ENCODE measurements around the gene COPS2.
"Not testable (repeated sequence)": the region's sequence is repeated elsewhere in the genome, so short reads cannot be mapped to it uniquely, and the experiment has no call there.

The COPS2 gene
- total RNA-seq, result 162 to 198 reads per million in 2 donors

DNA sequence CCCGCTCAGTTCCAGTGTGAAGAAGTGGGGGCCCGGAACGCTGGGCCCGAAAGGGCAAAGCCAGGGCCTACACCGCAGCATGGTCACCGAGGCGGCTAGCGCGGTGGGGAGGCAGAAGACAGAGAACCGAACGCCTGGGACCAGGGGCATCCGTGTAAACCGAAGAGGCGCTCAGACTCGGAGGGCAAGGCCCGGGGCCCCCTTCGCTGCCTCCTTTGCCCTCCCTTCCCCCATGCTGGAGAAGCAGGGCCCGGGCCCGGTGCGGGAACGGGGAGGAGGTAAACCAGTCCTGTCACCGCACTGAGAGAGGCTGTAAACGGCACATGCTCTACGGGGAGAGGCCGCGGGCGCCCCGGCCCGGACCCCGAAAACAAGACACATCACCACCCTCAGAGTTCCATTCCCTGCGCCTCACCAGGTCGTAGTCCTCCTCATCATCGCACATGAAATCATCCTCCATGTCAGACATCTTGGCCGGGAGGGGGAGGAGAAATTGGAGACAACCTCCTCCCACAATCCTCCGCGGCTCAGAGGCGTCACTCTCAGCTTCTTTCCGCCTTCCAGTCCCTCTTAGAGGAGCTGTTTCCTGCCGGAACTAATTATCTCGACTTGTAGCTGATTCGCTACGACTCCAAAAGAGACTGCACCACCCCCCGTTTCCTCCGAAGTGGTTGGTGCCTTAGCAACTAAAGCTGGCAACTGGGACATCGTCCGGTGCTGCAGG is at the start of gene COPS2:
Gene COPS2, minus strand, starts transcription at position 490 of the 724 bp plus-strand sequence. Its CDS starts 21 bp downstream, at position 469.
- DNase-seq, result peak; percentile 66 to 98 (median 89)

DNA sequence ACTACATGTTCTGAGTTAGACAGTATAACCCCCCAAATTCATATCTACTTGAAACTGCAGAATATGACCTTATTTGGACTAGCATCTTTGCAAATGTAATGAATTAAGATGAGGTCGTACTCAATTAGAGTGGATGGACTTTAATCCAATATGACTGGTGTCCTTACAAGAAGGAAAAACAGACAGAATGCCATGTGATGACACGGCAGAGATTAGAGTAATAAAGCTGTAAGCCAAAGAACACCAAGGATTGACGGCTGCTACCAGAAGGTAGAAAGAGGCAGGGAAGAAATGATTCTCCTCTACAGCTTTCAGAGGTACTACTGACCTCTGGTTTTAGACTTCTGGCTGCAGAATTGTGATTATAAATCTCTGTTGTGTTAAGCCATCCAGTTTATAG is 44.9 kb upstream of the COPS2 start:
- no peak for DNase-seq

DNA sequence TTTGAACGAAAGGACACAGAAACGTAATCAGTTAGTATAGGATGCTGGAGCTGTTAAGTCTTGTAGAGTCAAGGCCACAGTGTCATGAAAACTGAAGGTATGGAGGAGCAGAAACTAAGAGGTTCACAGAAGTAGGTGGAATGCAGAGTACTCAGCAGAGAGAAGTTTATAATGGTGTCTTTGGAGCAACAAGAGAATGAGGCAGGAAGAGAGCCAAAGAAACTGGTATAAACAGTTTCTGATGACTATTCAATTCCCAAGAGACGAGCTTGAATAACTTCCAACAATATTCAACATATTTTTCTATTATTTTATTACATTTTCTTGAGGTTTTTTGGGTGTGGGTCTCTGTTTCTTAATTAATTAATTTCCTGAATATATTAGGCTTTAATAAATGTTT is 44.3 kb upstream of the COPS2 start:
- no peak for DNase-seq

DNA sequence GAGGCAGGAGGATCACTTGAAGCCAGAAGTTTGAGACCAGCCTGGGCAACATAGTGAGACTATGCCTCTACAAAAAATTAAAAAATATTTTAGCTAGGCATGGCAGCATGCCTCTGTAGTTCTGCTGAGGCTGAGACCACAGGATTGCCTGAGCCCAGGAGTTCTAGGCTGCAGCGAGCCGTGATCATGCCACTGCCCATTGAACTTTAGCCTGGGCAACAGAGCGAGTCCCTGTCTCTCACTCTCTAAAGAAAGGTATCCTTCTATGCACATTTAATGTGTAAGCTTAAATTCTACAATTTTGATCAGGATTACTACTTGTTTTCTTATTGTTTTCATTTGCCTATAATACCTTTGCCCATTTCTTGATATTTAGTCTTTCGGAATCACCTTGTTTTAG is 41.5 kb upstream of the COPS2 start:
- DNase-seq, result no peak

DNA sequence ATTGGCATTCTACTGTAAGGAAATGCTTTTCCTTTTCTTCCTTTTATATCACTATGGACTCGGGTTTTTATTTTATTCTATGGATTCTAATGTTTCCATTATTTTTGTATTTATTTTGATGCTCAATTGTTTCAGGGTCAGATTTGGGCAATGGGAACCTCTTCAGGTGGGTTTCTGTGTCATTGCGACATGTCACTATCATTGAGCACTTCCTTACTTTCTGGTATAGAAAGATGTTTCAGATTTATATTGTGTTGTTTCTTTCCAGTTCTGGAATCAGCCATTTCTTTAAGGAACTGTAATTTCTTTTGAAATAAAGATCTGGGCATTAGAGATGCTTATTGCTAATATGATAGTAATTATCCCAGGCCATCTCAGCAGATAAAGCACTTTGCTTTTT is 36.5 kb upstream of the COPS2 start:
- DNase-seq, result no peak

DNA sequence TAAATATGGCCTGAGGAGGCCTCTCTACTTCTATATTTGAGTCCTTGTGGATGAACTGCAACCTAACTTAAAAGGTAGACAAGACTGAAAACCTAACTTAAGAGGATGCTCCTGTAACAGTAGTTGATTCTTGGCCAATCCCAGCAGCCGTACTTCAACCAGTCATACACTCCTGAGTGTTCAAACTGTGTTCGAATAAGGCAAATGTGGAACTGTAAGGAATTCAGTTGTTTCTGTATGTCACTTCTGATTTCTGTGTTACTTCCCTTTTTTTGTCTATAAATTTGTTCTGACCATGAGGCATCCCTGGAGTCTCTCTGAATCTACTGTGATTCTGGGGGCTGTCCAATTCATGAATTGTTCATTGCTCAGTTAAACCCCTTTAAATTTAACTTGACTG is 35.2 kb upstream of the COPS2 start:
- no peak for DNase-seq

DNA sequence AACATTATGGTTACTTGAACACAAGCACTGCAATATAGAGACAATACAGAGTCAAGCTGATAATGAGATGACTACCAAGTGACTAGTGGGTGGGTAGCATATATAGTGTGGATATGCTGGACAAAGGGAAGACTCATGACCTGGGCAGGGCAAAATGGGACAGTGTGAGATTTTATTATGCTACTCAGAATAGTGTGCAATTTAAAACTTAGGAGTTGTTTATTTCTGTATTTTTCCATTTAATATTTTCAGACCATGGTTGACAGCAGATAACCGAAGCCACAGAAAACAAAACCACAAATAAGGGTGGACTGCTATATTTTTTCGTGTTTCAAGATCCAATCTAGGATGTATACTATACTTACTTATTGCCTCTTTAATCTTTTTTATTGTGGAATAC is 34.2 kb upstream of the COPS2 start:
- no peak for DNase-seq

DNA sequence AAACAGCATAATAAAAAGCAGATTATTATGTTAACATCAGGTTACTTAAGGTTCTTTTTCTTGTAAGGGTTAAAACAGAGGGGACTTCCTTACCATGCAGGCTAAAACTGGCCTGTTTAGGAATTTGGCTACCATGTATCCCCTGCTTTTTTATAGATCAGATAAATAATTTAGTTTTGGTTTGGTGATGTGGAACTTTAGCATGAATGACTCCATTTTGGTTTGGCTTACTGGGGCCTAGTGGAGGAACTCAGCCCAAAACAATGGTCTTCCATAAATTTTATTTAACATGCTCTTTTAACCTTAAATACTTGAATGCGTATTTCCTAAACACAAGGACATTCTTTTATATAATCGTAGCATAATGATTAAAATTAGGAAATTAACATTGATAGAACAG is 33.5 kb upstream of the COPS2 start:
- no peak for DNase-seq

DNA sequence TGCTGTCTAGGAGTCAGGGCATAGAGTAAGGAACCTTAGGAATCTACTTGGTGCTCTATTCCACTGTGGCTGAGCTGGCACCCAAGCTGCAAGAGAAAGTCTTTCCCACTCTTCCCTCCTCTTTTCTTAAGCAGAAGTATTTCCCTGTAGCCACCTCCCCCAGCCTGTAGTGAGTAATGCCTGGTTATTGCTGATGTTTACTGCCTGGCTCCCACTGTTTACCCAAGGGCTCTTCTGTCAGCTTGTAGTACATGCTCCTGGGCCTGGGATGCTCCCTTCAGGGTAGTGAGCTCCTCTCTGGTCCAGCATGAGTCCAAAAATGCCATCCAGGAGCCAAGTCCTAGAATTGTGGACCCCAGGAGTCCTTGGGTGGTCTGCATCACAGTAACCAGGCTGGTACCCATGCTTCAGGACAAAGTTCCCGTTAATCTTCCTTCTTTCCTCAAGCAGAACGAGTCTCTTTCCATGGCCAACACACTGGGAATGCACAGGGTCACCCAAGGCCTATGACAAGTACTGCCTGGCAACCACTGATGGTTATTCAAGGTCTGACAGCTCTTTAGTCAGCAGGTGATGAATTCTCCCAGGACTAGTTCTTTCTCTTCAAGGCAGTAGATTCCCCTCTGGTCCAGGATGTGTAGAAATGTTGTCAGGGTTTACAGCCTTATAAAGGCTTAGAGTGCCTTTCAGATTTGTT is 32.3 kb upstream of the COPS2 start:
- no peak for DNase-seq

DNA sequence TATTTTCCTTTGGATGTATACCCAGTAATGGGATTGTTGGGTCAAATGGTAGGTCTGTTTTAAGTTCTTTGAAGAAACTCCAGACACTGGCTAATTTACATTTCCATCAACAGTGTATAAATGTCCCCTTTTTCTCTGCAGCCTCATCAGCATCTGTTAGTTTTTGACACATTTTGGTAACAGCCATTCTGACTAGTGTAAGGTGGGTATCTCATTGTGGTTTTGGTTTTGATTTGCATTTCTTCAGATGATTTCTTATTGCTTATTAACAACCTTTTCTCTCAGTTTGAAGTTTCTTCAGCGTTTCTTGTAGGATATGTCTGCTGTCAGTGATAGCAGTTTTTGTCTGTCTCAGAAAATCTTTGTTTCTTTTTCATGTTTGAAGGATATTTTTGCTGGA is 30.1 kb upstream of the COPS2 start:
- peak in 1 of 5 experiments; percentile 57 for DNase-seq

DNA sequence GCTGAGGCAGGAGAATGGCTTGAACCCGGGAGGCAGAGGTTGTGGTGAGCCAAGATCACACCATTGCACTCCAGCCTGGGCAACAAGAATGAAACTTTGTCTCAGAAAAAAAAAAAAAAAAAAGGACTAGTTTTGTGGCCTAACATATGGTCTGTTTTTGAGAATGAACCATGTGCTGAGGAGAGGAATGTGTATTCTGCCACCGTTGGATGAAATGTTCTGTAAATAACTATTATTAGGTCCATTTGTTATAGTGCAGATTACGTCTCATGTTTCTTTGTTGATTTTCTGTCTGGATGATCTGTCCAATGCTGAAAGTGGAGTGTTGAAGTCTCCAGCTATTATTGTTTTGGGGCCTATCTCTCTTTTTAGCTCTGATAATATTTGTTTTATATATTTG is 28.3 kb upstream of the COPS2 start:
- not testable (repeated sequence) for DNase-seq

DNA sequence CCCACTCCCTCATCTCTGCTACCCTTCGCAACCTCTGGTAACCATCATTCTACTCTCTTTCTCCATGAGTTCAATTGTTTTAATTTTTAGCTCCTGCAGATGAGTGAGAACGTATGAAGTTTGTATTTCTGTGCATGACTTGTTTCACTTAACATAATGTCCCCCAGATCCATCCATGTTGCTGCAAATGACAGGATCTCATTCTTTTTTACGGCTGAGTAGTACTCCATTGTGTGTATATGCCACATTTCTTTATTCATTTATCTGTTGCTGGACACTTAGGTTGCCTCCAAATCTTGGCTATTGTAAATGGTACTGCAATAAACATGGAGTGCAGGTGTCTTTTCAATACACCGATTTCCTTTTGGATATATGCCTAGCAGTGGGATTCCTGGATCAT is 26.7 kb upstream of the COPS2 start:
- no peak for DNase-seq

DNA sequence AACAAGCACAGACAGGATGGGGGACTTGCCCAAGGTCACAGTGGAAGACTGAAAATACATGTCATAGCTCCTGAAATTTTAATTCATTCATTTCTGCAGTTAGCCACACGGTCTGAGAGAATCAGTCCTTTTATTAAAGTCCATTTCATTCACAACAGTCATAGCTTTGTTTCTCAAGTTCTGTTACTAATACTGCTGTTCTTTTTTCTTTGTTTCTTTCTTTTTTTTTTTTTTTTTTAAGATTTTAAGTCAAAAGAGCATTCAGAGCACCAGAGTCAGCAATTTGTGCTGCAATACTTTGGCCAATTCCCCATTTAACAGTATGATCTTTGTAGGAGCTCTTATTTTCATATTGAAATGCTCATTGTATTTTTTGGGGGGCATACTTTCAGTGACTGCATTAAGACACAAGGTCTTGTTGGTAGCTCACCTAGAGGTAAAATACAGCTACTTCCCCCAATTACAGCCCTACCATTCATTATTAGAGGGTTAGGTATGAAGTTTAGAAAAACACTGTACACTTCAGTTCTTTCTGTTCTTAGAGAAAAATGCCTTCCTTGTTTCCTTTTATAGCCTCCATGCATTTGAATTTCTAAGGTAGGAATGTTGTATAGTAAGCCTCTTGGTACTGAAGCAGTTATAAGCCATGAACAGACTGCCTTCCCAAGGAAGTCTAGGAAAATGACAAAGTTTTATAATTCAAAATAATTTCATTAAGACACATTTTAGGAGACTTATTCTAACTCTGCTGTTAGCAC is 24.2 kb upstream of the COPS2 start:
- DNase-seq, result no peak

DNA sequence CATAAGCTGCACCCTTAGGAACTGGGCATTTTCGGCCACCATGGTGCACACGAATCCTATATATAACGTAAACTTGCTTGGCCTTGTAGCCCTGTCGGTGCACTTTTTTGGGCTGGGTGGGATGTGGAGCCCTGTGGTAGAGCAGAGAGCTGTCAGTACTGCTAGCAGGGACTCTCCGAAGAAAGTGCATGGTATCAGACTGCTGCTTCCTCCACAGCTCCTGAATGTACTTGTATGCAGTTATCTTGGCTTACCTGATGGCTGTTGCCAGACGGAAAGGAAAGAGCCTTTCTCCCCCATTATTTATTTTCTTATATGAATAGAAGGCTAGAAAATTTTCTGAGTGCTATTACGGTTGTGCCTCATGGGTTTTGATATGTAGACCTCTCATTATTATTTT is 23.1 kb upstream of the COPS2 start:
- DNase-seq, result no peak

DNA sequence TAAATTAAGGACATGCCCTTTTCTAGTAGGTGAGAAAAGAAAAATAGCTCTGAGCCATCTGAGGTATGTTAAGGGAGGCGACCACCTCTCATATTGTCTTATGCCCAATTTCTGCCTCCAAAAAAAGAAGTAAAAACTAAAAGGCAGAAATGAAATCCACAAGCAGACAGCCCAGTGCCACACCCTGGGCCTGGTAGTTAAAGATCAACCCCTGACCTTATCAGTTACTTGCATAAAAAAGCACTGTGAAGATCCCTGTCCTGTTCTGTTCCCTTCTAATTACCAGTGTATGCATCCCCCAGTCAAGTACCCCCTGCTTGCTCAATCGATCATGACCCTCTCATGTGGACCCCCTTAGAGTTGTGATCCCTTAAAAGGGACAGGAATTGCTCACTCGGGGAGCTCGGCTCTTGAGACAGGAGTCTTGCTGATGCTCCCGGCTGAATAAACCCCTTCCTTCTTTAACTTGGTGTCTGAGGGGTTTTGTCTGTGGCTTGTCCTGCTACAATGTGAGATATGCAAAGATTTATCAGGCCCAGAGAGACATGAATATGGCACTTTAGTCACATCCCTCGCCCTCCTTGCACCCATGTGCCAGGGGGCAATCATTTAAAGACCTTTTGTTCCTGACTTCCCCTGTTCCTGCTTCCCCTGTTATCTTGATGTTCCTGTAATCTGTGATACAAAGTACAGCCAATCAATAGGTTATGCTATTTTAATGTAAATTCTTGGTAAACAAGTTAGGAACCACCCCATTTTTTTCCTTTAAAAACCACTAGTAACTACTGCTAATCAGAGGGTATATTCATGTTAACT is 20.4 kb upstream of the COPS2 start:
- not testable (repeated sequence) for DNase-seq

DNA sequence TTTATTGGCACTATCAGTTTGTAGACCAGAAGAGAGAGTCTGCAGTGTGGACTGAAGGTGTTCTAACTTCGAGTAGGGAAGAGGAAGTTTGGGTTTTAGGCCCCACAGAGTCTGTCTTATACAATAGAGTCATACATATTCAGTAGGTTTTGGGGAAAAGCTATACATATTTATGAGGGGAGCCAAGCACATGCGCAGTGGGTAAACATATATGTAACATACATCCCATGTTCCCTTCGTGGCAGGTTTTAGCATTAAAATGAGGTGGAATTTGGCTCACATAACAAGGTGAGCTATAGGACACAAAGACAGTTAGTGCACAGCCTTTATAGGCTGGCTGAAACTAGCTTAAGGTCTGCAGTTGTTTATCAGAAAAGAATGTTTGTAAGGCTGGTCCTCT is 19.5 kb upstream of the COPS2 start:
- no peak for DNase-seq

DNA sequence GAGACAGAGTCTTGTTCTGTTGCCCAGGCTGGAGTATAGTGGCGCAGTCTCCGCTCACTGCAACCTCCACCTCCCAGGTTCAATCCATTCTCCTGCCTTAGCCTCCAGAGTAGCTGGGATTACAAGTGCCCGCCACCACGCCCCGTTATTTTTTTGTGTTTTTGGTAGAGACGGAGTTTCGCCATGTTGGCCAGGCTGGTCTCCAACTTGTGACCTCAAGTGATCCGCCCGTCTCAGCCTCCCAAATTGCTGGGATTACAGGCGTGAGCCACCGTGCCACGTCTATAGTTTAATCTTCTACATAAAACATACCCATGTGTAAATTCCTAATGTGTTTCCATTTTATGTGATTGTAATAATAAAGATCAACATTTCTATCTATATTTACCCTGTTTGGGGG is 16.4 kb upstream of the COPS2 start:
- no peak for DNase-seq

DNA sequence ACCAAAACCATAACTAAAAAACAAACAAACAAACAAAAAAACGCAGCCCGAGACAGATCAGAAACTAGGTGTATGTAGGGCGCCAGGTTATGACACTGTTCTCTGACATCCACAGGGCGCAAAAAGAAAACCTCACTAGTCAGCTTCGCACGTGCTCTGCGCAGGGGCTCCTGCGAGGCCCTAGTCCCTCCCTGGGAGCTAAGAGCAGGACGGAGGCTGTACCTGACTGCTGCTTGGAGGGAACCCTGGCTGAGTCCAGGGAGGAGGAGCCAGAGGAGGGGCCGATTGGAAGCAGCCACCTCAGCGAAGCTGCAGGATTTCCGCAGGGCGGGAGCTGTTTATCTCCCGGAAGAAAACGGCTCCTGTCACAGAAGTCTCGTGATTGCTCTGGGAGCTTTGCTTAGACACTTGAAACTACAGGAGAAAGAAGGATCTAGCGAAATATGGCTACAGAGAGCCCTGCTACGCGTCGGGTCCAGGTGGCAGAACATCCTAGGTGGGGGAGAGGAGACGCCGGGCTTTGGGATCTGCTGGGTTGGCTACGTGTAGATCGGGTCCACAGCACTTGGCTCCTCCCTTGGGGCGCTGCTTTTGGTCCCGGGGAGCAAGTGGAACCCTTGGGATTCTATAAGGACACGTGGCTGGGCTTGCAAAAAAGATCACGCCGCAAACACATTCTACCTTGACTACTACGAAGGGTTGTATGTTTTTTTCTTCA is 14.6 kb upstream of the COPS2 start, which contains the start of gene GALK2:
Gene GALK2, plus strand, starts transcription at position 368 of the 718 bp plus-strand sequence. Its CDS starts 76 bp downstream, at position 444.
- peak; percentile 58 to 94 (median 82) for DNase-seq

DNA sequence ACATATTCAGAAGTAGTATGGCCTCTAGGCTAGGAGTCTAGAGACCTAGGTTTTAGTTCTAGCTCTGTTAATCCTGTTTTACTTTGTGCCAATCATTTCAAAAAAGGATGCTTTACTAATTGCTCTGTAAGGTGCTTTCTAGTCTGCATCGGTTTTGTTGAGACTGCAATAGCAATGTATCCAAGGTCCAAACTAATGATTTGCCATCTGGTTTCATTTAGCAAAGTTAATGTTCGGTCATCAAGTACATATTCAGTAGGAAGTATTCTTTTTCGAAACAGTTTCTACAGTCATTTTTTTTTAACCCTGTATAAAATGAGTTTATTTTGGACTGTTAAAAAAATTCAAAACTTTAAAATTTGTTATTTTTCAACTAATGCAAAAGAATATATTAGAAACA is 12.6 kb upstream of the COPS2 start:
- no peak for DNase-seq

DNA sequence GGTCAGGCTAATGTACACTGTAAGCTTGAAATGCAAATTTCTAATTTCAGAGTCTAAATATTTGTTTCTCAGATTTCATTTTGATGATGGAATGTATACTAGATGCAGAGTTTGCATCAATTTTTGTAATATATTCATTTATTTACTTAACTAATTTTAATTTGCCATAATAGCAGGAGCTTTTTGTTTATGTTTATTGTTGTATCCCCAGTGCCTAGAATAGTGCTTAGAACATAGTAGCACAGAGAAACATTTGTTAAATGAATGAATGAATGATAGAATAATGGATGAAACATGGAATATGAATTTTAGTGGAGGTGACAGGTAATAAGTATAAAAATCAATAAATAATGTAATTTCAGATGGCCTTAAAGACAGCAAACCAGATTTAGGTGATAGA is 9.5 kb upstream of the COPS2 start:
- no peak for DNase-seq

DNA sequence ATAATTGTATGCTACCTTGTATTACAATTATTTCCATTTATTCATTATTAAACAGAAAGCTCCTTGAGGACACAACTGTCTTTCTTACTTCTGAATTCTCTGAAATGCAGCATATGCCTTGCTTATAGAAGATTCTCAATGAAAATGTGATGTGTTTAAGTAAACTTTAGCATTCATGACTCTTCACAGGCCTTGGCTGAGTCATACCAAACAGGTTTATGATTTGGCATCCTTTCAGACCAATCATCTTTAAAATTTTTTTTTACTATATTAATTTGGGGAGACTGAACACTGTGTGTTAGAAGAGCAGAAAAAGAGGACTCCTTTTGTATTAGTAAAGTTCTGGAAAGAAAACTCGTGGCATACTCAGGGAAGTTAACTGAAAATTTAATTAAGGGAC is 8.3 kb upstream of the COPS2 start:
- DNase-seq, result no peak
